Fibroblast of skin of right biceps (primary cell): ENCODE data around the gene PSMD7.

ENCODE experiments used
- DNase-seq: peaks from one replicate; pipeline ENCODE4 v3.0.0-alpha.2; 2013

PSMD7 gene

GRCh38 chr16:74296432-74297144 lies at the start of gene PSMD7:
Gene PSMD7 (plus strand): TSS chr16:74296814. CDS start chr16:74296915, 101 bp downstream.
- DNase-seq = peak; percentile 92

- DNase-seq = no peak
These were observed 47.4 kb upstream of the PSMD7 start for GRCh38 chr16:74249254-74249653.

- no peak for DNase-seq
These were observed 46.8 kb upstream of the PSMD7 start for GRCh38 chr16:74249846-74250245.

GRCh38 chr16:74252329-74252728 lies 44.3 kb upstream of the PSMD7 start:
- no peak for DNase-seq

GRCh38 chr16:74253161-74253938 lies 43.3 kb upstream of the PSMD7 start:
- no peak for DNase-seq

- DNase-seq = no peak
These were observed 39.6 kb upstream of the PSMD7 start for GRCh38 chr16:74257061-74257460.

GRCh38 chr16:74261068-74261467 lies 35.5 kb upstream of the PSMD7 start:
- peak; percentile 4 for DNase-seq

GRCh38 chr16:74264811-74265210 lies 31.8 kb upstream of the PSMD7 start:
- DNase-seq = no peak

GRCh38 chr16:74268372-74268782 lies 28.2 kb upstream of the PSMD7 start:
- DNase-seq = no peak

- peak; percentile 2 for DNase-seq
These were observed 24.7 kb upstream of the PSMD7 start for GRCh38 chr16:74271872-74272271.

GRCh38 chr16:74275031-74275636 lies 21.5 kb upstream of the PSMD7 start:
- peak; percentile 16 for DNase-seq

- DNase-seq = no peak
These were observed 20.9 kb upstream of the PSMD7 start for GRCh38 chr16:74275711-74276110.

GRCh38 chr16:74277974-74278373 lies 18.6 kb upstream of the PSMD7 start:
- DNase-seq = no peak

- no peak for DNase-seq
These were observed 17.3 kb upstream of the PSMD7 start for GRCh38 chr16:74279266-74279665.

- no peak for DNase-seq
These were observed 16.8 kb upstream of the PSMD7 start for GRCh38 chr16:74279805-74280204.

- DNase-seq = no peak
These were observed 16.2 kb upstream of the PSMD7 start for GRCh38 chr16:74280448-74280847.

- DNase-seq = no peak
These were observed 15.3 kb upstream of the PSMD7 start for GRCh38 chr16:74281300-74281699.

- DNase-seq = no peak
These were observed 12.9 kb upstream of the PSMD7 start for GRCh38 chr16:74283716-74284115.

- DNase-seq = no peak
These were observed 8.5 kb upstream of the PSMD7 start for GRCh38 chr16:74288065-74288464.

- DNase-seq = no peak
These were observed 6.3 kb upstream of the PSMD7 start for GRCh38 chr16:74290356-74290755.

GRCh38 chr16:74291176-74291575 lies 5.4 kb upstream of the PSMD7 start:
- no peak for DNase-seq

- peak; percentile 31 for DNase-seq
These were observed 4.9 kb upstream of the PSMD7 start for GRCh38 chr16:74291577-74292208.

GRCh38 chr16:74296104-74296431 lies 546 bp upstream of the PSMD7 start:
- no peak for DNase-seq
